HuH-7.5 (cell line): ENCODE measurements around the gene PRMT9.

Experiments used
- DNase-seq: peaks from one replicate; pipeline ENCODE4 v3.0.0; 2011; ENCODE audit warnings: low spot score

PRMT9 gene

DNA sequence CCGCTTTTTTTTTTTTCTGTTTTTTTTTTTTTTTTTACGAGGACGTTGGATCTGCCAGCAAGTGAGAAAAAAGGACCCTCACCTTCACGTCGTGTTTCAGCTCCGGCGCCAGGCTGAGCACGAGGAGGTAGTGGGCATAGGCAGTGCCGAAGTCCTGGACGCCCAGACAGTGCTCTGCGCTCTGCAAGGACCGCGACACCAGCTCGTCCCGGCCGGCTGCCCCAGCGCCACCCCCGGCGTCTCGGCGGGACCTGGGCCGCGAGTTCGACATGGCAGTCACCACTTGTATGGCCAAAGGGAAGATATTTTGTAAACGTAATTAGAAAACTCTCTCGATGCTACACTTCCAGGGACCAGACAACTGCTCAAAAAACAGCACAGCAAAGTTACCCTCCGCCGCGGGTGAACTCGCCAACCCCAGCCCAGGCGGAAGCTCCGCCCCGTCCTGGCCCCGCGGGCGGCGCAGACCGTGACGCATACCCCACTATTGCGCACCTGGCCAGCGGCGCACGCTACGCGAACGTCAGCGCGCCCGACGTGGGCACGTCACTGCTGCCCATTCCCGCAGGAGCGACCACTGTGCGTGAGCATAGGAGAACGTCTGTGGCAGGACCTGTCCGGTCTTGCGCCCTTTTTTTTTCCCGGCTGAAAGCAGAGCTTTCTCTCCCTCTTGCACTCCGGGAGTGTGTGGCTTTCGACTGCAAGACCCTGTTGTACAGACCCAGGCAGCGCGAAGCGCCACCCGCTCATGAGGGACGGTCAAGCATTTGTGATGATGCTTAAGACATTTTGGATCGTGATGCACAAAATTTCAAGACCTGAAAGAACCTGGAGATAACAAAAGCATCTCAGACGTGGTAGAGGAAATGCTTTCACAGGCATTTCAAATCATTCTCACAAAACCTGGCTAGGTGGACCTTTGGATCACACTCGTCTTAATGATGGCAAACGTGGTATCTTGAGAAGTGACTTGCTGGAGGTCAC, at the start of gene PRMT9:
TSS of gene PRMT9 (minus strand) at position 447 of the 984 bp plus-strand sequence. CDS start at position 271, 176 bp downstream.
- DNase-seq: peak; percentile 78

- DNase-seq: peak; percentile 13
Measured at GRCh38 chr4:147732518-147733235, 48.7 kb upstream of the PRMT9 start.

GRCh38 chr4:147731580-147732517, 47.9 kb upstream of the PRMT9 start, which contains the start of gene ARHGAP10:
Gene ARHGAP10, plus strand, starts transcription at chr4:147732088. Its CDS starts 214 bp downstream, at chr4:147732302.
- DNase-seq: peak; percentile 34

- no peak for DNase-seq
Measured at GRCh38 chr4:147730333-147730732, 46.4 kb upstream of the PRMT9 start.

DNA sequence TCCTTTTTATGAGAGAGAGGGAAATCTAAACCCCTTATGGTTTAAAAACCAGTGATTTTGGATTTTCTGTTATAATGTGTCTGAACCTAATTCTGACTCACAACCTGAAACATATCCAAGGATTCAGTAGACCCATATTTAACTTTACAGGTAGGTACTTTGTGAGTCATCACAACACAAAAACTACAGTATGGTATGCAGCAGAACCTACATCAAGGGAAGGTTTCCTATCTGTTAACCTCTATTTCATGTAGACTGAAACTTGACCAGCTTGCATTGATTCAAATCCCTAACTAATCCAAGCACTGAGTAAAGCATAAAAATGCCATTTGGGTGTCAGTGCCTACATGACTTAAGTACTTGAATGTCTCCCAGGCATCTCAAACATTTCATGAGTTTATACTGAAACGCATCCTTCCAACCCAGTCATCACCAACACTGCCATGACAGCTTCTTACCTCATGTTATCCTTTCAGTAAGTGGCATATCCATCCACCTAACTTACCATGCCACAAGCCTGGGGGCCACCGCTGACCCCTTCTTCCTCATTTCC, 43.6 kb upstream of the PRMT9 start:
- DNase-seq: no peak

- no peak for DNase-seq
Measured at GRCh38 chr4:147725673-147726072, 41.7 kb upstream of the PRMT9 start.

GRCh38 chr4:147724468-147725201, 40.7 kb upstream of the PRMT9 start:
- no peak for DNase-seq

- no peak for DNase-seq
Measured at GRCh38 chr4:147723326-147723725, 39.4 kb upstream of the PRMT9 start.

GRCh38 chr4:147717878-147718277, 33.9 kb upstream of the PRMT9 start:
- no peak for DNase-seq

- DNase-seq: no peak
Measured at GRCh38 chr4:147714575-147715401, 30.8 kb upstream of the PRMT9 start.

DNA sequence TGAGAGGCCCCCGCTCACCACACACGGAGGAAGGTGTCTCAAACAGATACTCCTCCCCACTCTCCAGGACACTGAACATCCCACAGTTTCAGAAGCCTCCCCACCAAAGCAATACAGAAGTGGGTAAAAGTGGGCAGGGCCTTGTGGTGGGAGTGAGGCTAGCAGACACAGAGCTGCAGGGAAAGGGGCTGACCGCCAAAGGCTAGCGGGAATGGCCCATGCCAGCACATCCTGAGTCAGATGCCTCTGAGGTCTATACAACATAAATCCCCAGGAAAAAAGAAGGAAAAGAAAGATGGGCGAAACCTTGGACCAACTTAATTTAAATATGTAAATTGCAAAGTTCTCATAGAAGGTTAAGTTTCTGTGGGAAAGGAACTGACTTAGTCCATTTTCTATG, 26.0 kb upstream of the PRMT9 start:
- no peak for DNase-seq

GRCh38 chr4:147707892-147708672, 24.1 kb upstream of the PRMT9 start:
- DNase-seq: no peak

DNA sequence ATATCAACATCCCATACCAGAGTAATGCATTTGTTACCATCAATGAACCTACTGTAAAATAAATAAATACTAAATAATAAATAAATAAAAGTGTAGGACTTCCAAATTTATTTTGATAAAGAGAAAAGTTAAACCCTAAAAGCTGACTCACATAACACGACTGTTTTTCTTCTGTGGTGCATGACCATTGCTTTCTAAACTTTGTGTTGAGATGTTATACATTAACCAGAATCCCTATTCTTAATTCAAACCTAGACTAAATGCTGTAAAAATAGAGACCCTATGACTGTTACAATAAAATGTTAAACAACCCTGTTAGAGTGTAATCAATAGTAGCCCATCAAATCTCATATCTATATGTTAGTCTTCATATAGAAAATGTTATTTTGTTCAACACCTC, 20.9 kb upstream of the PRMT9 start:
- no peak for DNase-seq

- no peak for DNase-seq
Measured at GRCh38 chr4:147696866-147697265, 12.9 kb upstream of the PRMT9 start.

GRCh38 chr4:147693218-147693617, 9.3 kb upstream of the PRMT9 start:
- DNase-seq: no peak

GRCh38 chr4:147691820-147692219, 7.9 kb upstream of the PRMT9 start:
- no peak for DNase-seq

- DNase-seq: no peak
Measured at GRCh38 chr4:147689067-147689466, 5.1 kb upstream of the PRMT9 start.

- DNase-seq: peak; percentile 24
Measured at GRCh38 chr4:147683188-147683591, 773 bp downstream of the PRMT9 start.

DNA sequence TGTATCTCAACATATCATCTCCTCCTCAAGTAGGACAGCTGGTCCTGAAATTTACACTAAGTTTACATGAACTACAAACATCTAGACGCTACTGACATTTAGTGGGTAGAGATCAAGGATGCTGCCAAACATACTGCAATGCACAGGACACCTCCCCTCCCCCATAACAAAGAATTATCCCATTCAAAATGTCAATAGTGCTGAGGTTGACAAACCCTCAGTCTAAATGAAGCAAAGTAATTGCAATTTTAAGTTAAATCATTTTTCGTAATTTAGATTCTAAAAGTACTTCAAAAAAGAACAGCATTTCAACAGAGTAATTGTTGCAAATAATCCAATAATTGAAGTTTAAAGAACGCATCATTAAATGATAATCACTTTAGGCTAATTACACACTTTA, 1.2 kb downstream of the PRMT9 start:
- no peak for DNase-seq
